HCT116 (cell line): ENCODE data around the gene CAPN5.

Experiments
- CTCF ChIP-seq, 3 experiments: fragments of 200-600 bp in 1 of 3; sonication (generic) in 1 of 3; IDR thresholded peaks in 2 of 3; conservative IDR thresholded peaks in 1 of 3; 2 replicates each; pipeline ENCODE4 v1.5.1; 2012 to 2017; ENCODE audit warnings: low read depth in 2 of 3, low read length in 2 of 3, antibody characterized with exemption in 1 of 3, borderline replicate concordance in 1 of 3, control low read depth in 1 of 3, mild to moderate bottlenecking in 1 of 3, mixed read lengths in 1 of 3, mixed run types in 1 of 3, moderate library complexity in 1 of 3; ENCODE audit not compliant: insufficient read depth in 1 of 3
- EGR1 ChIP-seq: IDR thresholded peaks from 2 replicates; pipeline ENCODE4 v1.6.1; 2012; ENCODE audit warnings: low read depth
- EZH2 ChIP-seq: fragments of 200-600 bp; sonication (generic); IDR thresholded peaks from 2 replicates; pipeline ENCODE4 v1.6.1; 2017; ENCODE audit warnings: antibody characterized with exemption, mixed run types
- FOSL1 ChIP-seq: IDR thresholded peaks from 2 replicates; pipeline ENCODE4 v1.6.1; 2012; ENCODE audit warnings: low read depth
- JUND ChIP-seq: IDR thresholded peaks from 2 replicates; pipeline ENCODE4 v1.6.1; 2012
- MAX ChIP-seq: IDR thresholded peaks from 2 replicates; pipeline ENCODE4 v1.6.1; 2012
- POLR2A ChIP-seq: IDR thresholded peaks from 2 replicates; pipeline ENCODE4 v1.7.0; 2011; ENCODE audit warnings: borderline replicate concordance; ENCODE audit not compliant: insufficient read depth, insufficient read length; ENCODE audit errors: extremely low read depth
- RAD21 ChIP-seq: IDR thresholded peaks from 2 replicates; pipeline ENCODE4 v1.6.1; 2012; ENCODE audit warnings: low read depth, mild to moderate bottlenecking
- REST ChIP-seq: IDR thresholded peaks from 2 replicates; pipeline ENCODE4 v1.6.1; 2012; ENCODE audit warnings: low read depth
- YY1 ChIP-seq: IDR thresholded peaks from 2 replicates; pipeline ENCODE4 v1.6.1; 2011; ENCODE audit warnings: low read length, low read depth, moderate library complexity, mild to moderate bottlenecking; ENCODE audit not compliant: insufficient replicate concordance; ENCODE audit errors: extremely low read depth
- ZFX ChIP-seq: fragments of 450-650 bp; IDR thresholded peaks from 2 replicates; pipeline ENCODE4 v1.6.1; 2017

GRCh38 chr11:77057938-77058474, 8.8 kb upstream of the CAPN5 start:
- TF ChIP-seq CTCF (IDR thresholded peaks at IDR 0.05 in 2 of 3, conservative IDR thresholded peaks at IDR 0.05 in 1 of 3; ENCODE audit: borderline replicate concordance in 1 of 3, insufficient read depth in 1 of 3, low read depth in 2 of 3, low read length in 2 of 3) (no peak), JUND (no peak), RAD21 (no peak), POLR2A (no peak), EZH2 (no peak), YY1 (no peak), MAX (no peak), ZFX (no peak), FOSL1 (no peak), EGR1 (no peak), REST (no peak)
